AG09319 (cell line): ENCODE measurements around the gene TMEM121.

Experiments used
- DNase-seq: peaks from one replicate; pipeline ENCODE4 v3.0.0-alpha.2; 2010; ENCODE audit warnings: low read depth; ENCODE audit errors: extremely low read depth
- TF ChIP-seq, protein P1 (sequence below): IDR thresholded peaks from 2 replicates; pipeline ENCODE4 v1.5.1; 2011; ENCODE audit warnings: low read depth, mild to moderate bottlenecking, inconsistent platforms, low read length, moderate library complexity

The TMEM121 gene

DNA sequence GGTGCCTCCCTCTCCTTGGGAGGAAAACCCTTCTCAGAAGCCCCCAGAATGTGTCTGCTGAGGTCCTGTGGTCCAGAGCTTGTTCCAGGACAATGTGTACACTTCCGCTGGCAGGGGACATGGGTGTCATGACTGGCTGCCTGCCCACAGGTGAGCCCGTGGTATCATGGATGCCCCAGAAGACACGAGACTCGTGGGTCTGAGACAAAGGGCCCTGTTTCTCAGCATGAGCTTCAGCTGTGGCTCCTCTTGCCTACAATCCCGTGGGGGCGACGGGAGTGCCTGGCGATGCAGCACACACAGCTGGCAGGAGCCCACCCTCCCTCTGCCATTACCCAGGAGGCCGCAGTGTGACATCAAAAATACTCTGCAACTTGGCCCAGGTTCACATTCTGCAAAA is 7.0 kb downstream of the TMEM121 start:
- TF ChIP-seq, protein P1, sequence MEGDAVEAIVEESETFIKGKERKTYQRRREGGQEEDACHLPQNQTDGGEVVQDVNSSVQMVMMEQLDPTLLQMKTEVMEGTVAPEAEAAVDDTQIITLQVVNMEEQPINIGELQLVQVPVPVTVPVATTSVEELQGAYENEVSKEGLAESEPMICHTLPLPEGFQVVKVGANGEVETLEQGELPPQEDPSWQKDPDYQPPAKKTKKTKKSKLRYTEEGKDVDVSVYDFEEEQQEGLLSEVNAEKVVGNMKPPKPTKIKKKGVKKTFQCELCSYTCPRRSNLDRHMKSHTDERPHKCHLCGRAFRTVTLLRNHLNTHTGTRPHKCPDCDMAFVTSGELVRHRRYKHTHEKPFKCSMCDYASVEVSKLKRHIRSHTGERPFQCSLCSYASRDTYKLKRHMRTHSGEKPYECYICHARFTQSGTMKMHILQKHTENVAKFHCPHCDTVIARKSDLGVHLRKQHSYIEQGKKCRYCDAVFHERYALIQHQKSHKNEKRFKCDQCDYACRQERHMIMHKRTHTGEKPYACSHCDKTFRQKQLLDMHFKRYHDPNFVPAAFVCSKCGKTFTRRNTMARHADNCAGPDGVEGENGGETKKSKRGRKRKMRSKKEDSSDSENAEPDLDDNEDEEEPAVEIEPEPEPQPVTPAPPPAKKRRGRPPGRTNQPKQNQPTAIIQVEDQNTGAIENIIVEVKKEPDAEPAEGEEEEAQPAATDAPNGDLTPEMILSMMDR, result no peak
- no peak for DNase-seq

DNA sequence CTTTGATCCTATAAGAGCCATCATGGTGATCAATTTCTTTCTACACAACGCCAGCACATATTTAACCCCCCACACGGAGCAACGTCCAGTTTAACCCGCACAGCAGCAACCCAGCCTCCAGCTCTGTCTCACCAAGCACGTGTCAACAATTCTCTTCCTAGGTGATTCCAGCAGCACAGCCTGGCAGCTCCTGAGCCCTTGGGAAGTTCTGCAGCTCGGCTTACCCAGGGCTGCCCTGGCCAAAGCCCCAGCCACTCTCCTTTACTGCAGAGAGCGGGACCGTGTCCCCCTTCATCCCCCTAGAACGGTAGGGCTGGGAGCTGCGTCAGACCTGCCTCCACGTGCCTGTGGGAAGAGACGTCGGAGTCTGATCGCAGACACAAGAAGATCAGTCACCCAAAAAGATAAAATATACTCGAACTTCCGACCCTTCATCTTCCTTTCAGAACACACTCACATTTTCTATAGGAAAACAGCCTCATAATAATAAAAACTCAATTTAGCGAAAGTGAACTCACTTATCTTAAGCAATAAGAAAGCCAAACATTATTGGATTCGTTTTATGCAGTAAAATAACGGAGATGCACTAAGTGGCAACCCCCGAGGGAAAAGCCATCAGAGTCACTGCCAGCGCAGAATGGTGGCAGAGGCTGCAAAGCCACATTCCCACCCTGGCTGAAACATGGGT is 7.6 kb downstream of the TMEM121 start:
- TF ChIP-seq, protein P1, result no peak
- DNase-seq, result no peak

DNA sequence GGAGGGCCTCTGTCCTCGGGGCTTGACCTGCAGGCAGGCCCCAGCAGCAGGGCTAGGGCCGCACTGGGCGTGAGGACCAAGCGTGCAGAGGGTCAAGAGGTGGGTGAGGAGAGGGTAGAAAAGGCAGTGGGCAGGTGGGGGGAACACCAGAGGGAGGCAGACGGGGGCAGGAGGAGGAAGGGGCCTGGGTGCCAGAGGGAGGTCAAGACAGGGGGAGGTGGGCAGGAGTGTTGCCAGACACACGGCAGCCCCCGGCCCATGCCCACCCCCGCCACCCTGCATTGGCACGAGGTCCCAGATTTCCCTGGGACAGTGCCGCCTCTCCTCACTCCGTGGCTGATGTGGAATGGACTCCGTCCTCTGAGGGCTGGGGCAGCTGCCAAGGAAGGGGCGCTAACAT is 8.2 kb downstream of the TMEM121 start:
- TF ChIP-seq, protein P1, result no peak

DNA sequence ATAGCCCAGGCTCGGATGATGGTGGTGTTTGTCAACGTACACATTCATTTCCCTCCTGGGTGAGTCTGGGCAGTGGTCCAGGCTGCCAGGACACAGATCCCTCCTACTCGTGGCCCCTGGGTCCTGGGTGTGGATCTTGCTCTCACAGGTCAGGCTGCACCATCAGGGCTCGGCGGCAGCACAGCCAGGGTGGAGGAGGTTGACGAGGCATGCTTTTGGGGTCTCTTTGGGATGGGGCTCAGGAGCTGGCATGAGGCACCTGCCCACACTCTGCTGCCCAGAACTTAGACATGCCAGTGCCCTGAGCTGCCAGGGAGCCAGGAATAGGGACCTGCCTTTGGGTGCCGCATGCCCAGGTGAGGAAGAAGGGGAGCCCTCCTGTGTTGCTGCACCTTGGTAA is 9.7 kb downstream of the TMEM121 start:
- no peak for DNase-seq
- TF ChIP-seq, protein P1, result no peak

More for the DNA sequence above, 8.2 kb downstream of the TMEM121 start:
- no peak for DNase-seq

DNA sequence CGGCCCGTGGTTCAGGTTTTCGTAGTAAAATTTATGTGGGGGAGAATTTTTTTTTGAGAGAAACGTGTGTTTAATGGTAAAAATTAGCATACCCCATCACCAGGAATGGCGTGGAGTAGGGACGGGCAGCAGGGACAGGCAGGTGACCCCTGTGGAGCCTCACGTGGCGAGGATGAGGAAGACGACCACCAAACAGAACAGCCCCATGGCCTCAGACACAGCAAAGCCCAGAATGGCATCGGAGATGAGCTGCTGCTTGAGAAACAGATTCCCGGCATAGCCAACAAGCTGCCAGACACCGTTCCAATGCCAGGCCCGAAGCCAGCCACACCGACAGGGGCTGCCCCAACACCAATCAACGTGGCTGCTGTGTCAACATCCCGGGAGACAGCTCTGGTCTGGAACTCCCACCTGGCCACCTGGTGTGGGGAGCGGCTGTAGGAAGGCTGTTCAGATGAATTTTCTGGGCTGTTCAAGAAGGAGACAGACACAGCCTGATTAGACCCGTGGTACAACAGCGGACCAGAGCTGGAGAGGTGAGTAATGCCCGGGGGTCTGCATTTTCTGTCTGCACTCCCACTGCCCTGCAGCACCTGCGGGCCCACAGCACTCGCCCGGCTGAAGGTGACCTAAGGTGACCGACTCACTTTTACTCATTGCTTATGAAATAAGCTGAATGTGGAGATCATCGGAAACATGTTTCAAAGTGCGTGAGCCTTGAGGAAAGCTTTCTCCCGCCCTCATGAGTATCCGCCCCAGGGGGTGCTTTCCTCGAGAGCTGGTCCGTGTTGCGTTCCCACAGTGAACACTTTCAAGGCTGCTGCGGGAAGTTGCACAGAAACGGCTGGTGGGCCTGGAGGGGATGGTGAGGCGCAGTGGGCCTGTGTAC is 10.6 kb downstream of the TMEM121 start:
- TF ChIP-seq, protein P1, result no peak
- no peak for DNase-seq

DNA sequence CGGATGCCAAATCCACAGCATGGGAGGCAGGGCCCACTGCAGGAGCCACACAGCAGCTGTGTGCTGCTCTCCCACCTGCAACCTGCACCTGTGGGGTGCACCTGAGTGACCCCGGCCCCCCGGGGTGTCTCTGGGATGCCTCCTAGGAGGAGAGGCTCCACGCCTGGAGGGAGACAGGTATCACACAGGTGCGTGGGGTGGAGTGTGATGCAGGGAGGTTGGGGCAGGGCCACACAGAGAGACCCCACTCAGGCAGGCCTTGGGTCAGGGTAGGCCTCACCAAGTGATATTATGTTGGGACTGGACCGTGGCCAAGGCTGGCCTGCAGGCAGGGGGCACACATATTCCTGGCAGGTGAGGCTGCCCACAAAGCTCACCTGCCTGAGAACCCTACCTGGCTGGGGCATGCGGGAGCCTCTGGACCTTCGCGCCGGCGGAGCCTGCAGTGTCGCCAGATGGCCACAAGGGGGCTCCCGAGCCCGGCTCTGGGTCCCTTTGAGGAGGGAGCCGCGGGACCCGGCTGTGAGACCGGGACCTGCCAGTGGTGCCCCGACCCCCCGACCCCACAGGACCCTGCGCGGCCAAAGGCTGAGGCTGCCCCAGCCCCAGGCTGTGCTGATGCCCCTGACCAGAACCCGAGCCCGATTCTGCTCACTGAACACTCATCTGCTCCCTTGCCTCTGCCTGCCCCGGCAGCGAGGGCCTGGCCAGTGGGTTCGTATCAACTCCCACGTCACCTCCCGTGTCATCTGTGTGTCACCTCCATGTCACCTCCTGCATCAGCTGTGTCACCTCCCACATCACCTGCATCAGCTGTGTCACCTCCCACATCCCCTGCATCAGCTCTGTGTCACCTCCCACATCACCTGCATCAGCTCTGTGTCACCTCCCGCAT is 11.4 kb downstream of the TMEM121 start:
- no peak for DNase-seq

More for the DNA sequence above, 11.4 kb downstream of the TMEM121 start:
- TF ChIP-seq, protein P1, result peak; percentile 91
